H1 (cell line): ENCODE data around the gene THADA. TPM values are rescaled to one million over a fixed set of nuclear protein-coding genes. Genes with fewer than 3 reads are reported as not detected.

Experiments used
- ATF3 ChIP-seq: IDR thresholded peaks from 2 replicates; pipeline ENCODE4 v1.6.1; 2011; ENCODE audit warnings: low read depth, mild to moderate bottlenecking, low read length; ENCODE audit not compliant: insufficient read depth
- BCL11A ChIP-seq, 2 experiments: IDR thresholded peaks; one replicate each; pipeline ENCODE4 v1.6.1; 2011; ENCODE audit warnings: low read depth in 2 of 2, low read length in 2 of 2, mild to moderate bottlenecking in 2 of 2
- CEBPB ChIP-seq: IDR thresholded peaks from 2 replicates; pipeline ENCODE4 v1.6.1; 2012; ENCODE audit warnings: low read depth, low read length
- CREB1 ChIP-seq: IDR thresholded peaks from 2 replicates; pipeline ENCODE4 v1.6.1; 2012; ENCODE audit warnings: inconsistent platforms
- CTCF ChIP-seq, 3 experiments: IDR thresholded peaks; 1 replicate in 2 of 3; 2 replicates in 1 of 3; pipeline versions ENCODE4 v1.5.1 to v1.6.1; 2011; ENCODE audit warnings: low read length in 3 of 3, mild to moderate bottlenecking in 3 of 3, inconsistent platforms in 2 of 3, low read depth in 1 of 3, moderate library complexity in 1 of 3; ENCODE audit not compliant: insufficient read depth in 1 of 3; ENCODE audit errors: control extremely low read depth in 1 of 3
- EGR1 ChIP-seq: IDR thresholded peaks from 2 replicates; pipeline ENCODE4 v1.6.1; 2011; ENCODE audit warnings: low read depth, low read length, borderline replicate concordance
- EP300 ChIP-seq, 2 experiments: IDR thresholded peaks; 1 replicate in 1 of 2; 2 replicates in 1 of 2; pipeline ENCODE4 v1.6.1; 2011 to 2012; ENCODE audit warnings: low read depth in 2 of 2, low read length in 2 of 2, mild to moderate bottlenecking in 2 of 2, borderline replicate concordance in 1 of 2, inconsistent platforms in 1 of 2, moderate library complexity in 1 of 2
- EZH2 ChIP-seq: fragments of 200-600 bp; sonication (generic); IDR thresholded peaks from 2 replicates; pipeline ENCODE4 v1.7.1; 2012; ENCODE audit warnings: low read depth, mild to moderate bottlenecking, moderate library complexity, low read length, inconsistent platforms; ENCODE audit not compliant: severe bottlenecking
- GABPA ChIP-seq: IDR thresholded peaks from 2 replicates; pipeline ENCODE4 v1.6.1; 2011; ENCODE audit warnings: mild to moderate bottlenecking, low read length, moderate library complexity, borderline replicate concordance; ENCODE audit not compliant: insufficient read depth
- GTF2F1 ChIP-seq: IDR thresholded peaks from 2 replicates; pipeline ENCODE4 v1.6.1; 2012; ENCODE audit warnings: low read depth, low read length, improper control_type of control experiment, borderline replicate concordance
- HDAC2 ChIP-seq, 2 experiments: fragments of 300-600 bp in 1 of 2; sonication (generic) in 1 of 2; IDR thresholded peaks; 2 replicates each; pipeline ENCODE4 v1.6.1; 2011 to 2012; ENCODE audit warnings: low read depth in 2 of 2, low read length in 2 of 2, mild to moderate bottlenecking in 2 of 2, moderate library complexity in 2 of 2, borderline replicate concordance in 1 of 2, inconsistent platforms in 1 of 2
- KDM4A ChIP-seq: IDR thresholded peaks from one replicate; pipeline ENCODE4 v1.7.1; 2012; ENCODE audit warnings: low read depth, mild to moderate bottlenecking, moderate library complexity, low read length, inconsistent platforms; ENCODE audit not compliant: severe bottlenecking
- MAFK ChIP-seq: IDR thresholded peaks from 2 replicates; pipeline ENCODE4 v1.6.1; 2012; ENCODE audit warnings: low read depth, mild to moderate bottlenecking, improper control_type of control experiment, low read length
- RFX5 ChIP-seq: IDR thresholded peaks from 2 replicates; pipeline ENCODE4 v1.6.1; 2011; ENCODE audit warnings: low read depth, low read length, improper control_type of control experiment, borderline replicate concordance
- SP4 ChIP-seq: IDR thresholded peaks from 2 replicates; pipeline ENCODE4 v1.6.1; 2012; ENCODE audit warnings: low read length, inconsistent platforms
- TAF1 ChIP-seq: IDR thresholded peaks from 2 replicates; pipeline ENCODE4 v1.6.1; 2011; ENCODE audit warnings: mild to moderate bottlenecking, low read depth, low read length
- TEAD4 ChIP-seq: IDR thresholded peaks from 2 replicates; pipeline ENCODE4 v1.6.1; 2012; ENCODE audit warnings: low read depth, low read length, inconsistent platforms, mixed read lengths
- USF2 ChIP-seq: IDR thresholded peaks from 2 replicates; pipeline ENCODE4 v1.6.1; 2011; ENCODE audit warnings: low read length, improper control_type of control experiment
- YY1 ChIP-seq: IDR thresholded peaks from 2 replicates; pipeline ENCODE4 v1.6.1; 2011; ENCODE audit warnings: low read depth, mild to moderate bottlenecking, low read length
- polyA plus RNA-seq, 7 experiments: library from polyadenylated mRNA; depleted of rRNA in 3 of 7; stranded (reverse) in 5 of 7; unstranded in 2 of 7; fragments of >200 nt in 5 of 7; fragments of 200-250 nt in 2 of 7; gene quantifications; 1 replicate in 5 of 7; 2 replicates in 1 of 7; 4 replicates in 1 of 7; pipeline versions ENCODE4 v1.2.1 to v1.2.3, GENCODE V29; 2011 to 2013; ENCODE audit warnings: missing spikeins in 2 of 7, mixed read lengths in 2 of 7
- total RNA-seq: library from RNA; stranded (reverse); fragmentation: NEBNext Ultra II Directional; extraction: Animal tissue kit (Norgen Biotek cat#: 25700); gene quantifications from 2 replicates; pipeline ENCODE4 v1.2.1, GENCODE V29; 2021

THADA gene
- total and polyA plus RNA-seq, 2 of the 8 experiments (the other 6 are each of a cell fraction or from before 2014, with no cell fraction given): 22.4 to 26.8 TPM

GRCh38 chr2:43226955-43227829, 368.6 kb downstream of the THADA start (continued):
- TF ChIP-seq CTCF (IDR thresholded peaks at IDR 0.05; ENCODE audit: control extremely low read depth in 1 of 3, insufficient read depth in 1 of 3, low read depth in 1 of 3, low read length in 3 of 3) (peak in 1 of 3 experiments; percentile 44; a peak in 2 of 4 replicates), TAF1 (peak; percentile 56; the same call in 1 of the 2 replicates), EZH2 (no peak), CEBPB (no peak), RFX5 (no peak), KDM4A (no peak), BCL11A (IDR thresholded peaks at IDR 0.05; ENCODE audit: low read depth in 2 of 2, low read length in 2 of 2) (no peak), HDAC2 (IDR thresholded peaks at IDR 0.05; ENCODE audit: borderline replicate concordance in 1 of 2, low read depth in 2 of 2, low read length in 2 of 2) (no peak), ATF3 (no peak), CREB1 (0 out of 2 replicates have a peak, but pooled peaks have one; percentile 18), EGR1 (no peak), GABPA (no peak), GTF2F1 (no peak), USF2 (no peak), MAFK (no peak), EP300 (IDR thresholded peaks at IDR 0.05; ENCODE audit: borderline replicate concordance in 1 of 2, low read depth in 2 of 2, low read length in 2 of 2) (peak in 1 of 2 experiments; percentile 47; a peak in 1 of 3 replicates), TEAD4 (no peak), YY1 (no peak), SP4 (no peak)
